HepG2 (cell line): ENCODE measurements around the gene PSMB11. TPM values are rescaled to one million over a fixed set of nuclear protein-coding genes. Genes with fewer than 3 reads are reported as not detected.

Experiments
- ATF2 ChIP-seq: sonication (generic); formaldehyde crosslinking; IDR thresholded peaks from 2 replicates; pipeline ENCODE4 v1.4.0; 2020; ENCODE audit warnings: missing genetic modification reagents
- FOXA1 ChIP-seq, 2 experiments: fragments of 450-650 bp in 1 of 2; sonication (generic) in 1 of 2; formaldehyde crosslinking in 1 of 2; IDR thresholded peaks; 2 replicates each; pipeline versions ENCODE4 v1.4.0 to v1.6.1; 2016 to 2020; ENCODE audit warnings: missing genetic modification reagents in 1 of 2
- FOXP1 ChIP-seq, 2 experiments: fragments of 450-650 bp in 1 of 2; IDR thresholded peaks; 2 replicates each; pipeline ENCODE4 v1.6.1; 2017 to 2018; ENCODE audit warnings: antibody characterized with exemption in 1 of 2
- GATA4 ChIP-seq: sonication (generic); IDR thresholded peaks from 2 replicates; pipeline ENCODE4 v1.6.1; 2016; ENCODE audit warnings: antibody characterized with exemption, low read depth, borderline replicate concordance
- GPBP1L1 ChIP-seq: sonication (generic); formaldehyde crosslinking; IDR thresholded peaks from 2 replicates; pipeline ENCODE4 v1.5.0; 2020; ENCODE audit warnings: mild to moderate bottlenecking, missing genetic modification reagents
- HNF4G ChIP-seq, 2 experiments: sonication (generic) in 1 of 2; formaldehyde crosslinking in 1 of 2; IDR thresholded peaks; 2 replicates each; pipeline versions ENCODE4 v1.4.0 to v1.6.1; 2011 to 2020; ENCODE audit warnings: borderline replicate concordance in 2 of 2, low read depth in 2 of 2, mild to moderate bottlenecking in 2 of 2, low read length in 1 of 2, missing genetic modification reagents in 1 of 2, moderate library complexity in 1 of 2
- ISL2 ChIP-seq: sonication (generic); formaldehyde crosslinking; IDR thresholded peaks from 2 replicates; pipeline ENCODE4 v1.5.0; 2020; ENCODE audit warnings: missing genetic modification reagents
- MZF1 ChIP-seq: sonication (generic); formaldehyde crosslinking; IDR thresholded peaks from 2 replicates; pipeline ENCODE4 v1.8.1; 2023; ENCODE audit warnings: mild to moderate bottlenecking, missing genetic modification reagents, borderline replicate concordance
- PAF1 ChIP-seq: IDR thresholded peaks from 2 replicates; pipeline ENCODE4 v1.6.1; 2016; ENCODE audit warnings: missing genetic modification reagents, missing compliant biosample characterization
- PHF8 ChIP-seq: sonication (generic); formaldehyde crosslinking; IDR thresholded peaks from 2 replicates; pipeline ENCODE4 v1.5.0; 2020; ENCODE audit warnings: missing genetic modification reagents
- SCMH1 ChIP-seq: sonication (generic); formaldehyde crosslinking; IDR thresholded peaks from 2 replicates; pipeline ENCODE4 v1.9.0; 2021; ENCODE audit warnings: missing genetic modification reagents, mild to moderate bottlenecking, borderline replicate concordance
- SP140L ChIP-seq: sonication (generic); formaldehyde crosslinking; IDR thresholded peaks from 2 replicates; pipeline ENCODE4 v1.4.0; 2020; ENCODE audit warnings: missing genetic modification reagents, borderline replicate concordance
- THAP11 ChIP-seq: IDR thresholded peaks from 2 replicates; pipeline ENCODE4 v1.6.1; 2016; ENCODE audit warnings: missing biosample characterization, missing genetic modification reagents
- TOPORS ChIP-seq: sonication (generic); formaldehyde crosslinking; IDR thresholded peaks from 2 replicates; pipeline ENCODE4 v1.8.0; 2023; ENCODE audit warnings: mild to moderate bottlenecking, missing genetic modification reagents
- ZNF280B ChIP-seq: sonication (generic); formaldehyde crosslinking; IDR thresholded peaks from 2 replicates; pipeline ENCODE4 v1.5.0; 2020; ENCODE audit warnings: missing genetic modification reagents, mild to moderate bottlenecking, borderline replicate concordance
- ZNF563 ChIP-seq: sonication (generic); formaldehyde crosslinking; IDR thresholded peaks from 2 replicates; pipeline ENCODE4 v1.8.0; 2022; ENCODE audit warnings: mild to moderate bottlenecking, moderate library complexity, missing genetic modification reagents
- ZNF580 ChIP-seq: IDR thresholded peaks from 2 replicates; pipeline ENCODE4 v1.6.1; 2016; ENCODE audit warnings: low read depth, borderline replicate concordance
- ZNF740 ChIP-seq: sonication (generic); formaldehyde crosslinking; IDR thresholded peaks from 2 replicates; pipeline ENCODE4 v1.4.0; 2020; ENCODE audit warnings: missing genetic modification reagents
- ZNF746 ChIP-seq: sonication (generic); formaldehyde crosslinking; IDR thresholded peaks from 2 replicates; pipeline ENCODE4 v1.8.0; 2022; ENCODE audit warnings: mild to moderate bottlenecking, missing genetic modification reagents
- ZNF777 ChIP-seq: sonication (generic); formaldehyde crosslinking; IDR thresholded peaks from 2 replicates; pipeline ENCODE4 v1.4.0; 2020; ENCODE audit warnings: missing genetic modification reagents
- ZNF784 ChIP-seq: sonication (generic); formaldehyde crosslinking; IDR thresholded peaks from 2 replicates; pipeline ENCODE4 v1.5.1; 2020; ENCODE audit warnings: missing genetic modification reagents, mild to moderate bottlenecking, borderline replicate concordance
- ZNF841 ChIP-seq: sonication (generic); formaldehyde crosslinking; IDR thresholded peaks from 2 replicates; pipeline ENCODE4 v1.8.1; 2023; ENCODE audit warnings: missing genetic modification reagents, borderline replicate concordance
- polyA plus RNA-seq, 8 experiments: library from polyadenylated mRNA; depleted of rRNA in 3 of 8; stranded (reverse) in 7 of 8; unstranded in 1 of 8; fragments of >200 nt; fragmentation: Illumina TruSeq in 4 of 8; extraction: Trizol in 4 of 8; gene quantifications; 2 replicates each; pipeline versions ENCODE4 v1.2.1 to v1.2.3, GENCODE V29; 2011 to 2016; ENCODE audit warnings: low read depth in 4 of 8, missing spikeins in 1 of 8, mixed read lengths in 1 of 8; ENCODE audit not compliant: insufficient read depth in 1 of 8
- total RNA-seq, 5 experiments: library from RNA; depleted of rRNA; stranded (reverse); fragments of >200 nt; fragmentation: Illumina TruSeq; extraction: Trizol; gene quantifications; 2 replicates each; pipeline ENCODE4 v1.2.3, GENCODE V29; 2016; ENCODE audit warnings: low read depth in 1 of 5

The PSMB11 gene
- total and polyA plus RNA-seq, 2 of the 13 experiments (the other 11 are each of a cell fraction or from before 2014, with no cell fraction given) = not detected

- peak; percentile 14; the same call in 1 of the 2 replicates for TF ChIP-seq MZF1
- TF ChIP-seq SP140L (CRISPR knock-in tag) = 0 out of 2 replicates have a peak, but pooled peaks have one; percentile 60
- TF ChIP-seq GPBP1L1 = no peak
- TF ChIP-seq ISL2 (CRISPR knock-in tag) = peak; percentile 67
- no peak for TF ChIP-seq GATA4
- peak; percentile 90; the same call in 1 of the 2 replicates for TF ChIP-seq ZNF777 (CRISPR knock-in tag)
- TF ChIP-seq ZNF563 (CRISPR knock-in tag) = peak; percentile 70
- peak; percentile 95 for TF ChIP-seq PAF1 (CRISPR knock-in tag)
- peak; percentile 92 for TF ChIP-seq ZNF280B (CRISPR knock-in tag)
- 0 out of 2 replicates have a peak, but pooled peaks have one; percentile 45 for TF ChIP-seq THAP11 (CRISPR knock-in tag)
- TF ChIP-seq SCMH1 (CRISPR knock-in tag) = no peak
- peak; percentile 79; the same call in 1 of the 2 replicates for TF ChIP-seq TOPORS (CRISPR knock-in tag)
- no peak for TF ChIP-seq HNF4G (IDR thresholded peaks at IDR 0.05; ENCODE audit: borderline replicate concordance, low read depth, low read length)
- 0 out of 2 replicates have a peak, but pooled peaks have one; percentile 56 for TF ChIP-seq HNF4G (CRISPR knock-in tag; IDR thresholded peaks at IDR 0.05; ENCODE audit: borderline replicate concordance, low read depth)
- no peak for TF ChIP-seq FOXP1 (IDR thresholded peaks at IDR 0.05)
- TF ChIP-seq FOXP1 (CRISPR knock-in tag; IDR thresholded peaks at IDR 0.05) = no peak
- TF ChIP-seq ATF2 = peak; percentile 74; the same call in 1 of the 2 replicates
- peak; percentile 91 for TF ChIP-seq ZNF580 (CRISPR knock-in tag)
- TF ChIP-seq FOXA1 (IDR thresholded peaks at IDR 0.05) = no peak
- no peak for TF ChIP-seq FOXA1 (CRISPR knock-in tag; IDR thresholded peaks at IDR 0.05)
- TF ChIP-seq ZNF784 (CRISPR knock-in tag) = peak; percentile 85
- 0 out of 2 replicates have a peak, but pooled peaks have one; percentile 13 for TF ChIP-seq ZNF740 (CRISPR knock-in tag)
- TF ChIP-seq ZNF746 = no peak; the same call in 1 of the 2 replicates
- no peak for TF ChIP-seq ZNF841 (CRISPR knock-in tag)
- peak; percentile 55 for TF ChIP-seq PHF8 (CRISPR knock-in tag)
Measured at GRCh38 chr14:23057757-23058653, 16.0 kb downstream of the PSMB11 start (continued).
